Measurements from ENCODE around the gene SSH2. TPM values are rescaled to one million over a fixed set of nuclear protein-coding genes. Genes with fewer than 3 reads are reported as not detected.
A peak's percentile ranks its signal among the peaks of the same experiment; 100 is the strongest.

The SSH2 gene
- total and polyA plus RNA-seq, 9 of the 15 experiments (the other 6 are each of a cell fraction or from before 2014, with no cell fraction given) = 3.9 to 16.1 (median 10.2) TPM

DNA sequence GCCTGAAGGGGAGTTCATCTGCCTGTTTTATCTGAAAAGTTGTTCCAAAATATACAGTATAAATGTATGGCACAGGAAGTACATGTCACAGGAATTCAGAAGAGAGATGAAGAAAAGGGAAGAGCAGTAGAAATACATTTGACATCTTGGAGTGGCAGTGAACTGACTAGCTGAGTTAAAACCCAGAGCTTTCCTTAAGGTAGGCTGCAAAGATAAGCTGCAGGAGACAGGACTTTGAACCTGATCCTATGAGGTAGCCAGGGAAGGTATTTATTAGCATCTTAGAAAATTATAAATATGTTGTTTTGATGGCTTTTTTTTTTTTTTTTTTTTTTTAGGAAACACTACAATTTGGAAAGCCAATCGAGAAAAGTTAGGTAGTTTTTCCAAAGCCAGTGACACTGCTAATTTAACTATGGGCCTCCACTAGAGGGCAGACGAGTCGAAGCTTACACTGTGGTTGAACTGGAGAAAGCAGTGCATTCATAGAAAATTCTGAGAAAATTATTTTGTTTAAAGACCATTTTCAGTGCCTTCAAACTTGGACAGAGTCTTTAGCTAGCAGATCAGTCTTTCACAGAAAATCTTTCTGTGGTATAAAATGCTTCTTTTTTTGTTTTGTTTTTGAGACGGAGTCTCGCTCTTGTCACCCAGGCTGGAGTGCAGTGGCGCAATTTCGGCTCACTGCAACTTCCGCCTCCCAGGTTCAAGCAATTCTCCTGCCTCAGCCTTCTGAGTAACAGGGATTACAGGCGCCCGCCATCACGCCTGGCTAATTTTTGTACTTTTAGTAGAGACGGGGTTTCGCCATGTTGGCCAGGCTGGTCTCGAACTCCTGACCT is 122.3 kb downstream of the SSH2 start (continued):
- TF ChIP-seq, protein P1, sequence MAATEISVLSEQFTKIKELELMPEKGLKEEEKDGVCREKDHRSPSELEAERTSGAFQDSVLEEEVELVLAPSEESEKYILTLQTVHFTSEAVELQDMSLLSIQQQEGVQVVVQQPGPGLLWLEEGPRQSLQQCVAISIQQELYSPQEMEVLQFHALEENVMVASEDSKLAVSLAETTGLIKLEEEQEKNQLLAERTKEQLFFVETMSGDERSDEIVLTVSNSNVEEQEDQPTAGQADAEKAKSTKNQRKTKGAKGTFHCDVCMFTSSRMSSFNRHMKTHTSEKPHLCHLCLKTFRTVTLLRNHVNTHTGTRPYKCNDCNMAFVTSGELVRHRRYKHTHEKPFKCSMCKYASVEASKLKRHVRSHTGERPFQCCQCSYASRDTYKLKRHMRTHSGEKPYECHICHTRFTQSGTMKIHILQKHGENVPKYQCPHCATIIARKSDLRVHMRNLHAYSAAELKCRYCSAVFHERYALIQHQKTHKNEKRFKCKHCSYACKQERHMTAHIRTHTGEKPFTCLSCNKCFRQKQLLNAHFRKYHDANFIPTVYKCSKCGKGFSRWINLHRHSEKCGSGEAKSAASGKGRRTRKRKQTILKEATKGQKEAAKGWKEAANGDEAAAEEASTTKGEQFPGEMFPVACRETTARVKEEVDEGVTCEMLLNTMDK (IDR thresholded peaks at IDR 0.05; ENCODE audit: borderline replicate concordance, insufficient read depth, low read depth, low read length, poor library complexity, severe bottlenecking) = peak; percentile 10

DNA sequence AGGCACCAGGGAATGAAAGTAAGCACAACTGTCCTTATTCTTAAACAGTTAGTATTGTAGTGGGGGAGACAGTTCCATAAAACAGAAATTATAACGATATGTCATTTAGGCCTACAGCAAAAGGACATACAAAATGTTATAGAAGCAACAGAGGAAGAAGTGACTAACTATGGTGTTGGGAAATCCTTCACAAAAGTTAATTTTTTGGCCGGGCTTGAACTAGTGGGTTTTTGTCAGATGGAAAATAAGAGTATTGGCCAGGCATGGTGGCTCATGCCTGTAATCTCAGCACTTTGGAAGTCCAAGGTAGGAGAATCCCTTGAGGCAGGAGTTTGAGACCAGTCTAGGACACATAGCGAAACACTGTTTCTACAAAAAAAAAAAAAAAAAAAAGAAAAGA is 127.8 kb downstream of the SSH2 start:
- H3K9ac ChIP-seq (ENCODE audit: insufficient read depth in 1 of 2, low read depth in 2 of 2, low read length in 2 of 2) = no peak overlapping the region
- ChIA-PET CTCF (ENCODE audit: low intra/inter-chr PET ratio) (no interaction called here), POLR2A (interaction anchor here (0.5 kb wide), 1 partner anchor 110 kb away, joined by 3 read pairs; no protein-coding TSS in a partner anchor)
- H3K4me2 ChIP-seq (ENCODE audit: insufficient read depth, low read length) = no peak overlapping the region
- intact Hi-C loops (cut with micrococcal nuclease) = no loop called here
- no peak overlapping the region for H3K27ac ChIP-seq (ENCODE audit: extremely low read depth, low read depth, low read length)
- no TSS peak for BruUV-seq (replicated peaks)
- H3K79me2 ChIP-seq (ENCODE audit: control insufficient read depth, insufficient read depth, low read length) = no peaks in the 10 kb centered on the region
- ATAC-seq (no peak), FAIRE-seq (no peak), DNase-seq (ENCODE audit: extremely low read depth in 1 of 4, low spot score in 3 of 4) (no peak)
- H3K9me1 ChIP-seq (ENCODE audit: control insufficient read depth, insufficient read depth, low read length) = no peaks in the 10 kb centered on the region
- in situ Hi-C loops (cut with MboI) = loop anchor here (5.0 to 10.0 kb wide), 2 partner anchors 125 to 283 kb away; no protein-coding TSS in a partner anchor
- no peaks in the 10 kb centered on the region for H3K9me3 ChIP-seq (replicated peaks; ENCODE audit: control insufficient read depth, insufficient read depth, low read depth, low read length)
- no peak overlapping the region for H3K4me3 ChIP-seq
- H4K20me1 ChIP-seq (replicated peaks; ENCODE audit: control insufficient read depth, insufficient read depth, low read length) = no peaks in the 10 kb centered on the region
- peaks cover 3% of the 10 kb centered on the region in 2 experiments; a peak in 1 of 5 replicates for H3K4me1 ChIP-seq (replicated peaks in 1 of 2; ENCODE audit: control insufficient read depth in 2 of 2, insufficient read depth in 2 of 2, low read length in 2 of 2)
- WGBS (ENCODE audit: insufficient coverage, low coverage, missing lambda C conversion rate) = 63% methylated on average over 2 of the region's 3 CpGs
- TF ChIP-seq RHOXF2B (CRISPR knock-in tag; conservative IDR thresholded peaks at IDR 0.05) (no peak), CREB1 (IDR thresholded peaks at IDR 0.05) (no peak), CREB1 (CRISPR knock-in tag; IDR thresholded peaks at IDR 0.05) (no peak), ZKSCAN1 (IDR thresholded peaks at IDR 0.05; ENCODE audit: low read depth, low read length) (no peak), SPI1 (IDR thresholded peaks at IDR 0.05; ENCODE audit: borderline replicate concordance, low read depth, low read length) (no peak), NR4A1 (CRISPR knock-in tag; IDR thresholded peaks at IDR 0.05) (no peak), NR4A1 (tag; IDR thresholded peaks at IDR 0.05) (no peak), ZNF316 (IDR thresholded peaks at IDR 0.05) (no peak), SLC30A9 (CRISPR knock-in tag; IDR thresholded peaks at IDR 0.05) (no peak)
- TF ChIP-seq, protein P2, sequence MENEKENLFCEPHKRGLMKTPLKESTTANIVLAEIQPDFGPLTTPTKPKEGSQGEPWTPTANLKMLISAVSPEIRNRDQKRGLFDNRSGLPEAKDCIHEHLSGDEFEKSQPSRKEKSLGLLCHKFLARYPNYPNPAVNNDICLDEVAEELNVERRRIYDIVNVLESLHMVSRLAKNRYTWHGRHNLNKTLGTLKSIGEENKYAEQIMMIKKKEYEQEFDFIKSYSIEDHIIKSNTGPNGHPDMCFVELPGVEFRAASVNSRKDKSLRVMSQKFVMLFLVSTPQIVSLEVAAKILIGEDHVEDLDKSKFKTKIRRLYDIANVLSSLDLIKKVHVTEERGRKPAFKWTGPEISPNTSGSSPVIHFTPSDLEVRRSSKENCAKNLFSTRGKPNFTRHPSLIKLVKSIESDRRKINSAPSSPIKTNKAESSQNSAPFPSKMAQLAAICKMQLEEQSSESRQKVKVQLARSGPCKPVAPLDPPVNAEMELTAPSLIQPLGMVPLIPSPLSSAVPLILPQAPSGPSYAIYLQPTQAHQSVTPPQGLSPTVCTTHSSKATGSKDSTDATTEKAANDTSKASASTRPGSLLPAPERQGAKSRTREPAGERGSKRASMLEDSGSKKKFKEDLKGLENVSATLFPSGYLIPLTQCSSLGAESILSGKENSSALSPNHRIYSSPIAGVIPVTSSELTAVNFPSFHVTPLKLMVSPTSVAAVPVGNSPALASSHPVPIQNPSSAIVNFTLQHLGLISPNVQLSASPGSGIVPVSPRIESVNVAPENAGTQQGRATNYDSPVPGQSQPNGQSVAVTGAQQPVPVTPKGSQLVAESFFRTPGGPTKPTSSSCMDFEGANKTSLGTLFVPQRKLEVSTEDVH (IDR thresholded peaks at IDR 0.05; ENCODE audit: low read depth, partially characterized antibody) = no peak
- H3K36me3 ChIP-seq (ENCODE audit: control insufficient read depth, insufficient read depth, low read length) = no peaks in the 10 kb centered on the region
- no peak overlapping the region for H2AFZ ChIP-seq (ENCODE audit: low read depth, low read length)
- H3K27me3 ChIP-seq (ENCODE audit: control insufficient read depth in 2 of 2, insufficient read depth in 2 of 2, low read length in 2 of 2) = no peaks in the 10 kb centered on the region
